ENCODE measurements around the gene DENND1A. TPM values are rescaled to one million over a fixed set of nuclear protein-coding genes. Genes with fewer than 3 reads are reported as not detected.

DENND1A gene
- total RNA-seq, 1 donor from 2014 or later: 25.2 TPM

- intact Hi-C loops (cut with micrococcal nuclease): no loop called here
Observed at GRCh38 chr9:123617286-123617685, 312.6 kb downstream of the DENND1A start.

GRCh38 chr9:123616707-123617106, 313.2 kb downstream of the DENND1A start:
- ATAC-seq (ENCODE audit: low read depth) (no peak), DNase-seq (no peak)
- ChIA-PET POLR2A (interaction anchor here (0.8 kb wide), 1 partner anchor 1407 kb away, joined by 3 read pairs; no protein-coding TSS in a partner anchor), CTCF (interaction anchor here (1.4 kb wide), 1 partner anchor 8 kb away, joined by 3 read pairs; no protein-coding TSS in a partner anchor)
- Mint-ChIP-seq H3K36me3 (ENCODE audit: low read depth) (no peaks in the 10 kb centered on the region), H3K4me1 (peaks cover 18% of the 10 kb centered on the region), H3K4me3 (no peak overlapping the region), H3K27ac (no peak overlapping the region), H3K27me3 (no peaks in the 10 kb centered on the region), H3K9me3 (no peaks in the 10 kb centered on the region)
- TF ChIP-seq CTCF (IDR thresholded peaks at IDR 0.05): no peak
- intact Hi-C loops (cut with micrococcal nuclease): no loop called here

More at GRCh38 chr9:123617286-123617685, 312.6 kb downstream of the DENND1A start:
- Mint-ChIP-seq H3K27ac (no peak overlapping the region), H3K9me3 (no peaks in the 10 kb centered on the region), H3K36me3 (ENCODE audit: low read depth) (no peaks in the 10 kb centered on the region), H3K27me3 (no peaks in the 10 kb centered on the region), H3K4me3 (no peak overlapping the region), H3K4me1 (peaks cover 18% of the 10 kb centered on the region)
- DNase-seq: no peak
- ChIA-PET POLR2A (no interaction called here), CTCF (no interaction called here)
- no peak for TF ChIP-seq CTCF (IDR thresholded peaks at IDR 0.05)
- no peak for ATAC-seq (ENCODE audit: low read depth)

GRCh38 chr9:123615381-123615780, 314.5 kb downstream of the DENND1A start:
- CTCF ChIA-PET: interaction anchor here (1.4 kb wide), 1 partner anchor 9 kb away, joined by 3 read pairs; no protein-coding TSS in a partner anchor
- no peaks in the 10 kb centered on the region for H3K36me3 Mint-ChIP-seq (ENCODE audit: low read depth)
- DNase-seq (no peak), ATAC-seq (ENCODE audit: low read depth) (peak; percentile 50)
- no peak overlapping the region for H3K27ac Mint-ChIP-seq
- H3K4me3 Mint-ChIP-seq: no peak overlapping the region
- POLR2A ChIA-PET: no interaction called here
- no peak for TF ChIP-seq CTCF (IDR thresholded peaks at IDR 0.05)
- no peaks in the 10 kb centered on the region for H3K27me3 Mint-ChIP-seq
- peaks cover 21% of the 10 kb centered on the region for H3K4me1 Mint-ChIP-seq
- intact Hi-C loops (cut with micrococcal nuclease): no loop called here
- H3K9me3 Mint-ChIP-seq: no peaks in the 10 kb centered on the region

GRCh38 chr9:123614306-123615263, 315.3 kb downstream of the DENND1A start:
- no peak for TF ChIP-seq CTCF (IDR thresholded peaks at IDR 0.05)
- H3K4me1 Mint-ChIP-seq: peaks cover 21% of the 10 kb centered on the region
- H3K27ac Mint-ChIP-seq: no peak overlapping the region
- no peak for DNase-seq
- no peak for ATAC-seq (ENCODE audit: low read depth)
- intact Hi-C loops (cut with micrococcal nuclease): no loop called here
- H3K4me3 Mint-ChIP-seq: no peak overlapping the region
- ChIA-PET CTCF (no interaction called here), POLR2A (interaction anchor here (0.7 kb wide), 1 partner anchor 56 kb away, joined by 3 read pairs; no protein-coding TSS in a partner anchor)
- no peaks in the 10 kb centered on the region for H3K36me3 Mint-ChIP-seq (ENCODE audit: low read depth)
- no peaks in the 10 kb centered on the region for H3K27me3 Mint-ChIP-seq
- no peaks in the 10 kb centered on the region for H3K9me3 Mint-ChIP-seq

- no peak for ATAC-seq (ENCODE audit: low read depth)
- Mint-ChIP-seq H3K9me3 (no peaks in the 10 kb centered on the region), H3K36me3 (ENCODE audit: low read depth) (no peaks in the 10 kb centered on the region), H3K4me1 (peaks cover 41% of the 10 kb centered on the region), H3K27ac (no peak overlapping the region), H3K4me3 (no peak overlapping the region), H3K27me3 (no peaks in the 10 kb centered on the region)
- ChIA-PET POLR2A (no interaction called here), CTCF (interaction anchor here (0.7 kb wide), 1 partner anchor 11 kb away, joined by 3 read pairs; no protein-coding TSS in a partner anchor)
- no peak for DNase-seq
- intact Hi-C loops (cut with micrococcal nuclease): no loop called here
- no peak for TF ChIP-seq CTCF (IDR thresholded peaks at IDR 0.05)
Observed at GRCh38 chr9:123611226-123611625, 318.7 kb downstream of the DENND1A start.

Measured in activated B cell treated with CpG ODN at 0.5 μM for 24 hours (primary cell).